ENCODE data around the gene TTLL11. TPM values are rescaled to one million over a fixed set of nuclear protein-coding genes. Genes with fewer than 3 reads are reported as not detected.
A peak's percentile ranks its signal among the peaks of the same experiment; 100 is the strongest.

Gene TTLL11
- total and polyA plus RNA-seq, 9 donors: 14.2 to 29.3 (median 20.1) TPM

- no peak overlapping the region for H3K27ac ChIP-seq (ENCODE audit: low read length)
- H3K4me1 ChIP-seq (ENCODE audit: control insufficient read depth, insufficient read depth, low read length): no peaks in the 10 kb centered on the region
- H3K27me3 ChIP-seq (ENCODE audit: control insufficient read depth, insufficient read depth, low read length): no peaks in the 10 kb centered on the region
- H3K9me3 ChIP-seq (replicated peaks; ENCODE audit: control insufficient read depth, low read depth, low read length): peaks cover 2% of the 10 kb centered on the region
- peaks cover 9% of the 10 kb centered on the region for H3K36me3 ChIP-seq (ENCODE audit: control insufficient read depth, insufficient read depth, low read length)
- H3K4me3 ChIP-seq (ENCODE audit: low read length): no peak overlapping the region
- peak; percentile 52 for DNase-seq
- WGBS (ENCODE audit: insufficient coverage): 0% methylated on average over 1 of the region's 7 CpGs
These were observed 61.3 kb downstream of the TTLL11 start for GRCh38 chr9:122031776-122032175.

GRCh38 chr9:122031157-122031556, 62.0 kb downstream of the TTLL11 start:
- H3K27me3 ChIP-seq (ENCODE audit: control insufficient read depth, insufficient read depth, low read length): no peaks in the 10 kb centered on the region
- H3K36me3 ChIP-seq (ENCODE audit: control insufficient read depth, insufficient read depth, low read length): peaks cover 9% of the 10 kb centered on the region
- H3K4me3 ChIP-seq (ENCODE audit: low read length): no peak overlapping the region
- no peak overlapping the region for H3K27ac ChIP-seq (ENCODE audit: low read length)
- DNase-seq: no peak
- H3K9me3 ChIP-seq (replicated peaks; ENCODE audit: control insufficient read depth, low read depth, low read length): peaks cover 2% of the 10 kb centered on the region
- H3K4me1 ChIP-seq (ENCODE audit: control insufficient read depth, insufficient read depth, low read length): no peaks in the 10 kb centered on the region
- WGBS (ENCODE audit: insufficient coverage): 50% methylated on average over 10 of the region's 10 CpGs

- Histone ChIP-seq H3K9me3 (replicated peaks; ENCODE audit: control insufficient read depth, low read depth, low read length) (peaks cover 2% of the 10 kb centered on the region), H3K4me1 (ENCODE audit: control insufficient read depth, insufficient read depth, low read length) (no peaks in the 10 kb centered on the region), H3K27me3 (ENCODE audit: control insufficient read depth, insufficient read depth, low read length) (no peaks in the 10 kb centered on the region), H3K27ac (ENCODE audit: low read length) (no peak overlapping the region), H3K4me3 (ENCODE audit: low read length) (no peak overlapping the region), H3K36me3 (ENCODE audit: control insufficient read depth, insufficient read depth, low read length) (peaks cover 7% of the 10 kb centered on the region)
- no CpG with 5 or more reads among the region's 4 CpGs for WGBS (ENCODE audit: insufficient coverage)
- no peak for DNase-seq
These were observed 62.8 kb downstream of the TTLL11 start for GRCh38 chr9:122030357-122030756.

GRCh38 chr9:122029898-122030297, 63.2 kb downstream of the TTLL11 start:
- Histone ChIP-seq H3K9me3 (replicated peaks; ENCODE audit: control insufficient read depth, low read depth, low read length) (peaks cover 2% of the 10 kb centered on the region), H3K36me3 (ENCODE audit: control insufficient read depth, insufficient read depth, low read length) (peaks cover 7% of the 10 kb centered on the region), H3K27ac (ENCODE audit: low read length) (no peak overlapping the region), H3K4me1 (ENCODE audit: control insufficient read depth, insufficient read depth, low read length) (no peaks in the 10 kb centered on the region), H3K4me3 (ENCODE audit: low read length) (no peak overlapping the region), H3K27me3 (ENCODE audit: control insufficient read depth, insufficient read depth, low read length) (no peaks in the 10 kb centered on the region)
- DNase-seq: no peak
- WGBS (ENCODE audit: insufficient coverage): no CpG with 5 or more reads among the region's 3 CpGs

- Histone ChIP-seq H3K27ac (ENCODE audit: low read length) (no peak overlapping the region), H3K27me3 (ENCODE audit: control insufficient read depth, insufficient read depth, low read length) (no peaks in the 10 kb centered on the region), H3K4me1 (ENCODE audit: control insufficient read depth, insufficient read depth, low read length) (no peaks in the 10 kb centered on the region), H3K9me3 (replicated peaks; ENCODE audit: control insufficient read depth, low read depth, low read length) (peaks cover 2% of the 10 kb centered on the region), H3K36me3 (ENCODE audit: control insufficient read depth, insufficient read depth, low read length) (peaks cover 5% of the 10 kb centered on the region), H3K4me3 (ENCODE audit: low read length) (no peak overlapping the region)
- no peak for DNase-seq
- no CpG with 5 or more reads among the region's 1 CpG for WGBS (ENCODE audit: insufficient coverage)
These were observed 65.0 kb downstream of the TTLL11 start for GRCh38 chr9:122028089-122028488.

- no peaks in the 10 kb centered on the region for H3K36me3 ChIP-seq (ENCODE audit: control insufficient read depth, insufficient read depth, low read length)
- H3K9me3 ChIP-seq (replicated peaks; ENCODE audit: control insufficient read depth, low read depth, low read length): no peaks in the 10 kb centered on the region
- no peak for DNase-seq
- H3K27me3 ChIP-seq (ENCODE audit: control insufficient read depth, insufficient read depth, low read length): no peaks in the 10 kb centered on the region
- no peak overlapping the region for H3K27ac ChIP-seq (ENCODE audit: low read length)
- peaks cover 10% of the 10 kb centered on the region for H3K4me1 ChIP-seq (ENCODE audit: control insufficient read depth, insufficient read depth, low read length)
- no CpG with 5 or more reads among the region's 2 CpGs for WGBS (ENCODE audit: insufficient coverage)
- no peak overlapping the region for H3K4me3 ChIP-seq (ENCODE audit: low read length)
These were observed 72.7 kb downstream of the TTLL11 start for GRCh38 chr9:122020398-122020797.

- Histone ChIP-seq H3K4me3 (ENCODE audit: low read length) (no peak overlapping the region), H3K36me3 (ENCODE audit: control insufficient read depth, insufficient read depth, low read length) (no peaks in the 10 kb centered on the region), H3K27ac (ENCODE audit: low read length) (no peak overlapping the region), H3K4me1 (ENCODE audit: control insufficient read depth, insufficient read depth, low read length) (peaks cover 15% of the 10 kb centered on the region), H3K9me3 (replicated peaks; ENCODE audit: control insufficient read depth, low read depth, low read length) (no peaks in the 10 kb centered on the region), H3K27me3 (ENCODE audit: control insufficient read depth, insufficient read depth, low read length) (no peaks in the 10 kb centered on the region)
- no CpG with 5 or more reads among the region's 6 CpGs for WGBS (ENCODE audit: insufficient coverage)
- DNase-seq: peak; percentile 90
These were observed 76.4 kb downstream of the TTLL11 start for GRCh38 chr9:122016744-122017143.

- 10% methylated on average over 2 of the region's 7 CpGs for WGBS (ENCODE audit: insufficient coverage)
- no peaks in the 10 kb centered on the region for H3K9me3 ChIP-seq (replicated peaks; ENCODE audit: control insufficient read depth, low read depth, low read length)
- no peak overlapping the region for H3K4me3 ChIP-seq (ENCODE audit: low read length)
- H3K27ac ChIP-seq (ENCODE audit: low read length): peak overlapping the region; percentile 52
- H3K4me1 ChIP-seq (ENCODE audit: control insufficient read depth, insufficient read depth, low read length): peaks cover 15% of the 10 kb centered on the region
- DNase-seq: no peak
- no peaks in the 10 kb centered on the region for H3K27me3 ChIP-seq (ENCODE audit: control insufficient read depth, insufficient read depth, low read length)
- H3K36me3 ChIP-seq (ENCODE audit: control insufficient read depth, insufficient read depth, low read length): no peaks in the 10 kb centered on the region
These were observed 76.8 kb downstream of the TTLL11 start for GRCh38 chr9:122016309-122016708.

- Histone ChIP-seq H3K9me3 (replicated peaks; ENCODE audit: control insufficient read depth, low read depth, low read length) (no peaks in the 10 kb centered on the region), H3K27me3 (ENCODE audit: control insufficient read depth, insufficient read depth, low read length) (no peaks in the 10 kb centered on the region), H3K27ac (ENCODE audit: low read length) (no peak overlapping the region), H3K4me3 (ENCODE audit: low read length) (no peak overlapping the region), H3K4me1 (ENCODE audit: control insufficient read depth, insufficient read depth, low read length) (peaks cover 15% of the 10 kb centered on the region), H3K36me3 (ENCODE audit: control insufficient read depth, insufficient read depth, low read length) (no peaks in the 10 kb centered on the region)
- WGBS (ENCODE audit: insufficient coverage): 80% methylated on average over 6 of the region's 11 CpGs
- peak; percentile 37 for DNase-seq
These were observed 77.8 kb downstream of the TTLL11 start for GRCh38 chr9:122015170-122015821.

GRCh38 chr9:122011818-122012498, 81.2 kb downstream of the TTLL11 start:
- Histone ChIP-seq H3K27me3 (ENCODE audit: control insufficient read depth, insufficient read depth, low read length) (no peaks in the 10 kb centered on the region), H3K9me3 (replicated peaks; ENCODE audit: control insufficient read depth, low read depth, low read length) (no peaks in the 10 kb centered on the region), H3K4me1 (ENCODE audit: control insufficient read depth, insufficient read depth, low read length) (peaks cover 13% of the 10 kb centered on the region), H3K4me3 (ENCODE audit: low read length) (no peak overlapping the region), H3K27ac (ENCODE audit: low read length) (no peak overlapping the region), H3K36me3 (ENCODE audit: control insufficient read depth, insufficient read depth, low read length) (no peaks in the 10 kb centered on the region)
- DNase-seq: no peak
- whole genome bisulfite sequencing (ENCODE audit: insufficient coverage): no CpG with 5 or more reads among the region's 4 CpGs
